PC-3 (cell line): Measurements from ENCODE around the gene STK33. TPM values are rescaled to one million over a fixed set of nuclear protein-coding genes. Genes with fewer than 3 reads are reported as not detected.

ENCODE experiments used
- ATAC-seq: fragments of 200-7000 bp; cut with Tn5 transposase; 2 replicates; pipeline ENCODE4 v1.9.1; 2020; ENCODE audit warnings: mild to moderate bottlenecking, moderate library complexity
- BruUV-seq: library from RNA; stranded (reverse); fragments of 400-500 nt; replicated peaks from 2 replicates; lab custom pipeline; 2021; lab: Mats Ljungman, UMichigan
- CTCF ChIA-PET: fragments of 300-600 bp; sonication (Branson Sonifier 250); formaldehyde crosslinking; loops from one replicate; lab custom pipeline; 2022; ENCODE audit warnings: antibody characterized with exemption; lab: Charles Lee
- POLR2A ChIA-PET: fragments of 300-600 bp; sonication (Branson Sonifier 250); formaldehyde crosslinking; loops from one replicate; lab custom pipeline; 2022; ENCODE audit warnings: antibody characterized with exemption; ENCODE audit not compliant: unreplicated experiment; lab: Charles Lee
- DNase-seq: peaks from one replicate; pipeline ENCODE4 v3.0.0-alpha.2; 2015
- H2AFZ ChIP-seq: fragments of 300-600 bp; sonication (generic); 2 replicates; pipeline ENCODE4 v1.6.0; 2016; ENCODE audit warnings: antibody characterized with exemption, low read length
- H3F3A ChIP-seq: fragments of 300-600 bp; sonication (generic); one replicate; pipeline ENCODE4 v1.6.0; 2017; ENCODE audit warnings: antibody characterized with exemption, low read length, control low read depth, mild to moderate bottlenecking; ENCODE audit not compliant: unreplicated experiment
- H3K27ac ChIP-seq: fragments of 300-600 bp; sonication (generic); 2 replicates; pipeline ENCODE4 v1.5.1; 2016; ENCODE audit warnings: mild to moderate bottlenecking, low read length
- H3K27me3 ChIP-seq: fragments of 300-600 bp; sonication (generic); 2 replicates; pipeline ENCODE4 v1.6.1; 2016; ENCODE audit warnings: low read length, mixed read lengths
- H3K36me3 ChIP-seq: fragments of 300-600 bp; sonication (generic); 2 replicates; pipeline ENCODE4 v1.6.1; 2016; ENCODE audit warnings: low read depth, mixed run types, low read length, mixed read lengths
- H3K4me1 ChIP-seq: fragments of 300-600 bp; sonication (generic); 2 replicates; pipeline ENCODE4 v1.5.1; 2016; ENCODE audit warnings: low read length; ENCODE audit not compliant: insufficient read depth
- H3K4me2 ChIP-seq: fragments of 300-600 bp; sonication (generic); 2 replicates; pipeline ENCODE4 v1.6.0; 2016; ENCODE audit warnings: low read length
- H3K4me3 ChIP-seq: fragments of 300-600 bp; sonication (generic); 2 replicates; pipeline ENCODE4 v1.5.1; 2016; ENCODE audit warnings: mild to moderate bottlenecking, low read length, mixed read lengths
- H3K79me2 ChIP-seq: fragments of 300-600 bp; sonication (generic); 2 replicates; pipeline ENCODE4 v1.6.1; 2017; ENCODE audit warnings: low read length, mixed read lengths
- H3K9ac ChIP-seq: fragments of 300-600 bp; sonication (generic); 2 replicates; pipeline ENCODE4 v1.6.0; 2016; ENCODE audit warnings: mild to moderate bottlenecking, low read length
- H3K9me2 ChIP-seq: fragments of 300-600 bp; sonication (generic); replicated peaks from 2 replicates; pipeline ENCODE4 v1.6.1; 2016; ENCODE audit warnings: mixed run types, low read length, mixed read lengths
- H3K9me3 ChIP-seq: fragments of 300-600 bp; sonication (generic); 2 replicates; pipeline ENCODE4 v1.6.1; 2016; ENCODE audit warnings: low read length, mixed read lengths
- H4K20me1 ChIP-seq: fragments of 300-600 bp; sonication (generic); 2 replicates; pipeline ENCODE4 v1.6.1; 2016; ENCODE audit warnings: low read length, mixed read lengths
- CTCF ChIP-seq: fragments of 300-600 bp; sonication (generic); conservative IDR thresholded peaks from 2 replicates; pipeline ENCODE4 v1.5.1; 2017; ENCODE audit warnings: antibody characterized with exemption, low read depth, mild to moderate bottlenecking, low read length
- EZH2 ChIP-seq: fragments of 300-600 bp; sonication (generic); IDR thresholded peaks from one replicate; pipeline ENCODE4 v1.6.1; 2017; ENCODE audit warnings: antibody characterized with exemption, mild to moderate bottlenecking, low read length; ENCODE audit not compliant: unreplicated experiment
- EZH2phosphoT487 ChIP-seq: fragments of 300-600 bp; sonication (generic); IDR thresholded peaks from 2 replicates; pipeline ENCODE4 v1.6.1; 2018; ENCODE audit warnings: mild to moderate bottlenecking, antibody characterized with exemption, low read length, borderline replicate concordance
- intact Hi-C: fragments of 100-400 bp; cut with micrococcal nuclease; formaldehyde crosslinking; loops from 2 replicates; pipeline ENCODE4 v1.9.0; 2023
- total RNA-seq: library from RNA; depleted of rRNA; stranded (reverse); fragments of >200 nt; gene quantifications from 2 replicates; pipeline ENCODE4 v1.2.3, GENCODE V29; 2014

STK33 gene
- total RNA-seq, 1 experiment from 2014 or later: not detected

- no peak for ATAC-seq
- CTCF ChIA-PET: no interaction called here
- TF ChIP-seq EZH2phosphoT487 (no peak), CTCF (no peak), EZH2 (no peak)
These were observed 201.9 kb downstream of the STK33 start for GRCh38 chr11:8392166-8392565.

DNA sequence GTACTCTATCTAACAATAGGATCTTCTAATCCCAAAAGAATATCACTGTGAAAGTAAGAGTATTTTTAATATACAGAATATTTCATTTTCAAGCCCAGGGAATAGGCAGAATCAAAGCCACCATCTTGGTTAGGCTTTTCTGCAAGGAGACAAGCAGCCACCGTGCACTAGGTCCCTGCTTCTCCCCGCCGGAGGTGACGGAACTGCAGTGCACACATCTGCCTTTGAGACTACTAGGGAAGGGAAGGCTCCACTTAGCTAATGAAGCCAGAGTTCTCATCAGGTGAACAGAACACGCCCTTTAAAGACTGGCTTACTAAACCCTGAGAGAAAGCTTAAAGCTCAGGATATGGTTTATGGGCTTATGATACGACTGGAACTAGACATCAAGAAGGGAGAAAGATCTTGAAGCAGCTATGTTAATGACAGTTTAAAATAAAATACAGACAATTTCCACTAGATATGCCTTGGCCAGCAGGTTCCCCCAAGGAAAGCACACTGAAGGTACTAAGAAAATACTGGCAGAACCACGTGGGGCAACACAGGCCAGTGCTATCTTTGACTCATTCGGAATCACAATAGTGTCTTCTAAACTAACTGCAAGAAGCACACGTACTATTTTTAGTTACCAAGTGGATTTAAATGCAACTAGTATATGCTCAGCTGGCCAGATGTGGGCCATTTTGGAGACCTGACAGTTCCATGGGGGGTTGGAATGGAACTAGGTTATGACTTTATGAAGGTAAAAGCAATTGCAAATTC is 203.0 kb downstream of the STK33 start:
- Histone ChIP-seq H3K9ac (no peak overlapping the region), H3K36me3 (no peaks in the 10 kb centered on the region), H3K27ac (no peak overlapping the region), H3K4me3 (no peak overlapping the region), H3K4me2 (no peak overlapping the region), H2AFZ (no peak overlapping the region), H3K27me3 (peaks cover 87% of the 10 kb centered on the region), H3K4me1 (no peaks in the 10 kb centered on the region), H3K9me3 (no peaks in the 10 kb centered on the region), H3F3A (no peaks in the 10 kb centered on the region), H3K9me2 (no peaks in the 10 kb centered on the region), H3K79me2 (no peaks in the 10 kb centered on the region), H4K20me1 (no peaks in the 10 kb centered on the region)
- POLR2A ChIA-PET: interaction anchor here (0.6 kb wide), 1 partner anchor 200 kb away, joined by 4 read pairs; no protein-coding TSS in a partner anchor
- BruUV-seq: no TSS peak
- CTCF ChIA-PET: no interaction called here
- no peak for DNase-seq
- no peak for TF ChIP-seq EZH2phosphoT487
- no peak for TF ChIP-seq CTCF
- no peak for TF ChIP-seq EZH2
- no peak for ATAC-seq
- intact Hi-C loops: no loop called here

More at GRCh38 chr11:8392166-8392565, 201.9 kb downstream of the STK33 start:
- Histone ChIP-seq H2AFZ (no peak overlapping the region), H3K4me1 (no peaks in the 10 kb centered on the region), H3K27ac (no peak overlapping the region), H3K36me3 (no peaks in the 10 kb centered on the region), H3K27me3 (peaks cover 79% of the 10 kb centered on the region), H3K4me3 (no peak overlapping the region), H3K9me2 (no peaks in the 10 kb centered on the region), H3F3A (no peaks in the 10 kb centered on the region), H4K20me1 (no peaks in the 10 kb centered on the region), H3K9me3 (no peaks in the 10 kb centered on the region), H3K4me2 (no peak overlapping the region), H3K79me2 (no peaks in the 10 kb centered on the region), H3K9ac (no peak overlapping the region)
- intact Hi-C loops: no loop called here
- no TSS peak for BruUV-seq
- POLR2A ChIA-PET: no interaction called here
- DNase-seq: no peak
